CD4-positive, alpha-beta T cell treated with Interleukin-21 for 1 hour (primary cell): ENCODE data around the gene NUBP2.

Experiments
- DNase-seq: peaks from one replicate; pipeline ENCODE4 v3.0.0-alpha.2; 2020

Gene NUBP2

GRCh38 chr16:1759511-1759910 lies 23.2 kb upstream of the NUBP2 start:
- no peak for DNase-seq

- DNase-seq: no peak
Measured at GRCh38 chr16:1760911-1761310, 21.8 kb upstream of the NUBP2 start.

- DNase-seq: no peak
Measured at GRCh38 chr16:1761751-1762150, 21.0 kb upstream of the NUBP2 start.

GRCh38 chr16:1762196-1762878 lies 20.4 kb upstream of the NUBP2 start:
- no peak for DNase-seq

DNA sequence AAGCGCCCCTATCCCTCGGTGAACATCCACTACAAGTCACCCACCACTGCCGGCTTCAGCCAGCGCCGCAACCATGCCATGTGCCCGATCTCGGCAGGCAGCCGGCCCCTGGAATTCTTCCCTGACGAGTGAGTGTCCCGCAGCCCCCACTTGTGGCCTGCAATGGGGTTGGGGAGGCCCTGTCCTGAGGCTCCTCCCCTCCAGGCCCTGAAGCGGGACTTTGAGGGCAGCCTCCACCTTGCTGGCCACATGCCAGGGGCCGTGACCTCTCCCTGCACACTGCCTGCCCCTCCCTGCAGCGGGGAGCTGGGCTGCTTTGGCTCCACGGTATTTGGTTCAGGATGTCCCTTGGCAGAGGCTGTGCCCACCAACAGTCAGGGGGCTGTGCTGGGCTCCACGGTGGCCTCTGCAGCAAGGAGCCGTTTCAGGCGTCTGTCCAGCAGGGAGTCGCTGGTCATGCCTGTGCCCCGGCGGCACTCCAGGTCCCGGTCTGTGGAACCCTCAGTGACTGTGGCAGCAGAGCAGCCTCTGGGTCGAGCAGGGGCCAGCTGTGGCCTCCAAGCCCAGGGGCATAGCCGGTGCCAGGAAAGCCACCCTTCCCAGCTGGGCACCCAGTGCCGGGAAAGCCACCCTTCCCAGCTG lies 19.8 kb upstream of the NUBP2 start:
- no peak for DNase-seq

DNA sequence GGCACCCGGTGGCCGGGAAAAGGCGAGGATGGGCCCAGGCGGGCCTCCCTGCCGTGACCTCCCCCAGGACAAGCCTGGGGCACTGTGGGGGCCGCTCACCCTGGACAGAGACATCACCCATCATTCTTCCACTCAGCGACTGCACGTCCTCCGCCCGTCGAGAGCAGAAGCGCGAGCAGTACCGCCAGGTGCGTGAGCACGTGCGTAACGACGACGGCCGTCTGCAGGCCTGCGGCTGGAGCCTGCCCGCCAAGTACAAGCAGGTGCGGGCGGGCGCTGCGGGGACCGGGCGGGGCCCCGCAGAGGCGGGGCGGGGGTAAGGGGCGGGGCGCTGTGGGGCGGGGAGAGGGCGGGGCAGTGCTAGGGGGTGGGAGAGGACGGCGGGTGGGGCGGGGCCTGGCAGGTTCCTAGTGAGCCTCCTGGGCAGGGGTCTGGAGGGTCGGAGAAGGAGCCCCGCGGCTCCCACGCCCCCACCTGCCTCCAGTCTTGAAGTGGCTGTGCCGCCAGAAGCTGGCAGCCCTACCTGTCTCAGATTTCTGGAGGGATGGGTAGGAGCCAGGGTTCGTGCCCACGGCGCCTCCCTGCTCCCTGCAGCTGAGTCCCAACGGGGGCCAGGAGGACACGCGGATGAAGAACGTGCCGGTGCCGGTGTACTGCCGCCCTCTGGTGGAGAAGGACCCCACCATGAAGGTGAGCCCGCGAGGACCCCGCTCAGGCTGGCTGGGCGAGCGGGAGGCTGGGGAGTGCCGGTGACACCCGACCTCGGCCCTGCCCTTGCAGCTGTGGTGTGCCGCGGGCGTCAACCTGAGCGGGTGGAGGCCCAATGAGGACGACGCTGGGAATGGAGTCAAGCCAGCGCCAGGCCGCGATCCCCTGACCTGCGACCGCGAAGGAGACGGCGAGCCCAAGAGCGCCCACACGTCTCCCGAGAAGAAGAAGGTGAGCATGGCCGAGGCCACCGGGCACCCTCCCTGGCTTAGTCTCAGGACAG lies 18.9 kb upstream of the NUBP2 start:
- peak; percentile 8 for DNase-seq

DNA sequence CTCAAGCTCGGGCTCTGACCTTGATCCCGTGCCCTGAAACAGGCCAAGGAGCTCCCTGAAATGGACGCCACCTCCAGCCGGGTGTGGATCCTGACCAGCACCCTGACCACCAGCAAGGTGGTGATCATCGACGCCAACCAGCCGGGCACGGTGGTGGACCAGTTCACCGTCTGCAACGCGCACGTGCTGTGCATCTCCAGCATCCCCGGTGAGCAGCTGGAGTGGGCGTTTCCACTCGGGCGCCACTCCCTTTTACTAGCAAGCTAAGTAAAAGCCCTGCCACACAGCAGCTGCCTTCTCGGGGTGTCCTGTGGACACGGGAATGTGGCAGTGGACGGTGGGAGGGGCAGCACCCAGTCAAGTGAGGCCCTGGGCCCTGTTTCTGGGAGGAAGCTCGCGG lies 17.8 kb upstream of the NUBP2 start:
- no peak for DNase-seq

- no peak for DNase-seq
Measured at GRCh38 chr16:1765826-1766225, 16.9 kb upstream of the NUBP2 start.

GRCh38 chr16:1766231-1766630 lies 16.5 kb upstream of the NUBP2 start:
- DNase-seq: no peak

- no peak for DNase-seq
Measured at GRCh38 chr16:1766701-1767100, 16.1 kb upstream of the NUBP2 start.

DNA sequence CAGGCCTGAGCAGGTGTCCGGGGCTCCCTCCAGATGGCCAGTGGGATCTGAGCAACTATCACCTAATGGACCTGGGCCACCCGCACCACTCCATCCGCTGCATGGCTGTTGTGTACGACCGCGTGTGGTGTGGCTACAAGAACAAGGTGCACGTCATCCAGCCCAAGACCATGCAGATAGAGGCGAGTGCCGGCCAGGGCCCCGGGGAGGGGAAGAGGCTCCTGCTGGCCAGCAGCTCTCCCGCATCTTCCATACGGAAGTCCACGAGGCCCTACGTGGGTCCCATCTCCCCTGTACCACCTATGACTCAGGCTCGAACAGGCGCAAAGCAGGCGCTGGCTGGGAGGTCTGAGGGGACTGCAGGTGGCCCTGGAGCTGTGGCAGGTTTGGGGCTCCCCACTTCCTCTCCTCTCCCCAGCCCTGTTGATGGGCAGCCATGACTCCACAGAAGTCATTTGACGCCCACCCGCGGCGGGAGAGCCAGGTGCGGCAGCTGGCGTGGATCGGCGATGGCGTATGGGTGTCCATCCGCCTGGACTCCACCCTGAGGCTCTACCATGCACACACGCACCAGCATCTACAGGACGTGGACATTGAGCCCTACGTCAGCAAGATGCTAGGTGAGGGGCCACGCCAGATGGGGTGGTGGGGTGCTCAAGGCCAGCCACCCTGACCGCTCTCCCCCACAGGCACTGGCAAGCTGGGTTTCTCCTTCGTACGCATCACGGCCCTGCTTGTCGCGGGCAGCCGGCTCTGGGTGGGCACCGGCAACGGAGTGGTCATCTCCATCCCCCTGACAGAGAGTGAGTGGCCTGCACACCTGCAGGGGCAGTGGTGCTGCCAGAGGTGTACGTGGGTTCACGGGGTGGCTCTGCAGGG lies 15.4 kb upstream of the NUBP2 start:
- no peak for DNase-seq

DNA sequence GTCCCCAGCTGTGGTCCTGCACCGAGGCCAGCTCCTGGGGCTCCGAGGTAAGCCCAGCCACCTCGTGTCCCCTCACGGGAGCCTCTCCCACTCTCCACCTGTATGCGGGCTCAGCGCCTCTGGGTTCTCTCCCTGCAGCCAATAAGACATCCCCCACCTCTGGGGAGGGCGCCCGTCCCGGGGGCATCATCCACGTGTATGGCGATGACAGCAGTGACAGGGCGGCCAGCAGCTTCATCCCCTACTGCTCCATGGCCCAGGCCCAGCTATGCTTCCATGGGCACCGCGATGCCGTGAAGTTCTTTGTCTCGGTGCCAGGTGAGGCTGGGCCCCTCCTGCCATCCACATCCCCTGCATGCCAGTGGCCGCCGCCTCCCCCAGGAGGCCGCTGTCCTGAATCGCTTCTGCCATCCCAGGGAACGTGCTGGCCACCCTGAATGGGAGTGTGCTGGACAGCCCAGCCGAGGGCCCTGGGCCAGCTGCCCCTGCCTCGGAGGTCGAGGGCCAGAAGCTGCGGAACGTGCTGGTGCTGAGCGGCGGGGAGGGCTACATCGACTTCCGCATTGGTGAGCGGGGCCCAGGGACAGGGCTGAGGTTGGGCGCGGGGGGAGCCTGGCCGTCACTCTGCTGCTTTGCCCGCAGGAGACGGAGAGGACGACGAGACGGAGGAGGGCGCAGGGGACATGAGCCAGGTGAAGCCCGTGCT lies 14.5 kb upstream of the NUBP2 start:
- DNase-seq: no peak

DNA sequence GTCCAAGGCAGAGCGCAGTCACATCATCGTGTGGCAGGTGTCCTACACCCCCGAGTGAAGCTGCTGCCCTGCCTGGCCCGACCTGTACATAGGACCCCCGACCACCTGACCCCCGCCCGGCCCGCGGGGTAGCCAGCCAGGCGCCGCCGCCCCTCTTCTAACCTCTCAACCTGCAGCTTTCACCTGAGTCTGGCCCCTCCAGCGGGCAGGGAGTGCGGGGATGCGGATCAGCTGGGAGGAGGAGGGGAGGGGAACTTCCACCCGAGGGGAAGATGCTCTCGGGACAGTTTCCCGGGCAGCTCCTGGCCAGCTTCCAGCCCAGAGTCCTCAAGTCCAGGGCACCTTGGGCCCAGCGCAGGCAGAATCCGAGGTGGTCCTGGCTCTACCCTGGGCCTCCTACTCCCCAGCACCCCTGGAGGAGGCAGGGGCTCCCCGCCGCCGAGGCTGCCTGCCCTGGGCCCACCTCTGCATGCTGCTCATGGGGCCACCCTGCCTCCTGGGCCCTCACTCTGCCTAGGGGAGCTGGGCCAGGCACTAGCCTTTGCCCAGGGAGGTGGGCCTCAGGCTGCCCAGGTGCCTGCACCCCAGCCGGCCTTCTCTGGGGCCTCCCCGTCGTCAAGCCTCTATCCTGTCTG lies 13.9 kb upstream of the NUBP2 start:
- DNase-seq: no peak

DNA sequence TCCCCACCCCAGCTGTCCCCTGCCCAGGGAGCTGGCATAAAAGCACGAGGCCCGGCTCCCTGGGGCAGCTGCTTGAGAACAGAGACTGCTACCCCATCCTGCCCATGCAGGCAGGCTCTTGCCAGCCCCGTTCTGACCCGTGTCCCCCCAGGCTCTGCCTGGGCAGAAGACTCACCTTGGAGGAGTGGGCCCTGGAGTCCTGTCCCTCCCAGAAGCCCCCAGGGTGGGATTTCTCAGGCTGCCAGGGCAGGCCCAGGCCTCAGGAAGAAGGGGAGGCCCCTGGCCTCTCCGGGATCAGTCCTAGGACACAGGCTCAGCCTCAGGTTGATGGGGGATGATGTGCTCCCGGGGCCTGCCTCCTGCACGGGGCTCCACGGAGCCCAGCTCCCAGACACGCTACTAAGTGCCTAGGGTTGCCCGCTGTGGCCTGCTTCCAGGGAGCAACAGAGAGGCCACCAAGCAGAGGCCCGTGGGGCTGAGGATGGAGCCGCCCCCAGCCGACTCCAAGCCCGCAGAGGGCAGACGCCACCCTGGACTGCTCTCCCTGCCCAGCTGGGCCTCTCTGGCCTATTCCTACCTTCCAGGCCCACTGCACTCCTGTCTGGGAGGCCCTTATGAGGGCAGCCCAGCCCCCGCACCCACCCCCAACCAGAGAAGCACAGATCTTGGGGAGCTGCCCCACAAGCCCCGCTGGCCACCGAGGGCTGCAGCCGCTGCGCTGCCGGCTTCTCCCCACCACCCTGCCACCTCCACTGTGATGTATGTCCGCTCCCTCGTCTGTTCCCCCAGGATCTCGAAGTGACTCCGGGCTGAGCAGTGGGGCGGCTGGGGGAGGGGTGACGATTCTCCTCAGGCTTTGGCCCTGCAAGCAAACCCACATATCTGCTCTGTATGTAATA lies 13.1 kb upstream of the NUBP2 start:
- no peak for DNase-seq

DNA sequence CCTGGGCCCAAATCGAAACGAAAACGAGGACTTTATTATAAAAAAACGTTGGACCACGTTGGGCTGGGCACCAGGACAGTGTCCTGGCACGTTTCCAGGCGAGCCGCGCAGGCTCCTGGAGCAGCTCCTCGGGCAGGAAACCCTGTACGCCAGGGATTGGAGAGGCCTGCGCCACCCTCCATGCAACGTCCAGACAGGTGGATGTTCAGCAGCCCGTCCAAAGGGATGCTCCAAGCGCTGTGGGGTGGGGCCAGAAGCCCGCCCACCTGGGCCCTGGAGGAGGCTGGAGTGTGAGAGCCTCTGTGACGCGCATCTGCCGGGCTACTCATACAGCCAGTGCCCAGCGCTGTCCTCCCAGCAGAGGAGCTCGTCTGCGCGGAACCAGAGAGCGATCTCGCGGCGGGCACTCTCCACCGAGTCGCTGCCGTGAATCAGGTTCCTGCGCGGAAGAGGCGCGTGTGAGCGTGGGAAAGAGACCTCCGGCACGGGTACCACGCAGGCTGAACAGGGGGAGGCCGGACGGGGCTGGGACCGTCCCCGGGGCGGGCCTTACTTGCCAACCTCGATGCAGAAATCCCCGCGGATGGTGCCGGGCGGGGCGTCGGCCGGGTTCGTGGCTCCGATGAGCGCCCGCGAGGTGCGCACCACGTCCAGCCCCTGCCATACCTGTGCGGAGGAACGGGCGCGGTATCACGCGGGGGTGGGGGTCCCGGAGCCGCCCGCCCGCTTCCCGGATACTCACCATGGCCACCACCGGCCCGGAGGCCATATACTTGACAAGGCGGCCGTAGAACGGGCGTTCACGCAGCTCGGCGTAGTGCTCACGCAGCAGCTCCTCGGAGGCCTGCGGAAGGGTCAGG lies 12.2 kb upstream of the NUBP2 start:
- DNase-seq: peak; percentile 63

DNA sequence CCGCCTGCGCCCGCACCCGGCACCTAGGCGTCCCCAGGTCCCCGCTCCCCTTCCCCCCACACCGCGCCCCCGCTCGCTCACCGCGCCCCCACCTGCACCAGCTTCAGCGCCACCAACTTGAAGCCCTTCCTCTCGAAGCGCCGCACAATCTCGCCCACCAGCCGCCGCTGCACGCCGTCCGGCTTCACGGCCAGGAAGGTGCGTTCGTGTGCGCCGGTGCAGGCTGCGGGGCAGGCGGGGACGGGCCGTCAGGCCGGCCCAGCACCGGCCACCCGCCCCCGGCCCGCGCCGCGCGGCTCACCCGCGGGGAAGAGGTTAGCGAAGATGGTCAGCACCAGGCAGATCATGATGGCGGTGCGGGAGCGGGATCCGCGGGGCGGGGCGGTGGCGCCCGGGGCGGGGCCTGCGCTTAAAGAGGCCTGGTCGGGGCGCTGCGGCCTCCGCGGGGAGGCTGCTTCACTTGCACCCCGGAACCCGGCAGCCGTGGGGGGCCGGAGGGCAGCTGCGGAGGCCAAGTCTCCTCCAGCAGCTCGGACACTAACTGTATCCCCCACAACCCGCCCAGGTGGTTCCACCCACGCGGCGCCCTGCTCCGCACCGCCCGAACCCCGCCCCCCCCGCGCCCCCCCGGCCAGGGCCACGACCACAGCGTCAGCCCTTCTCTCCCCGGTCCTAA lies 11.4 kb upstream of the NUBP2 start, which contains the start of gene NME3:
Gene NME3, minus strand, starts transcription at position 356 of the 676 bp plus-strand sequence. Its CDS starts 9 bp downstream, at position 347.
- DNase-seq: peak; percentile 76

DNA sequence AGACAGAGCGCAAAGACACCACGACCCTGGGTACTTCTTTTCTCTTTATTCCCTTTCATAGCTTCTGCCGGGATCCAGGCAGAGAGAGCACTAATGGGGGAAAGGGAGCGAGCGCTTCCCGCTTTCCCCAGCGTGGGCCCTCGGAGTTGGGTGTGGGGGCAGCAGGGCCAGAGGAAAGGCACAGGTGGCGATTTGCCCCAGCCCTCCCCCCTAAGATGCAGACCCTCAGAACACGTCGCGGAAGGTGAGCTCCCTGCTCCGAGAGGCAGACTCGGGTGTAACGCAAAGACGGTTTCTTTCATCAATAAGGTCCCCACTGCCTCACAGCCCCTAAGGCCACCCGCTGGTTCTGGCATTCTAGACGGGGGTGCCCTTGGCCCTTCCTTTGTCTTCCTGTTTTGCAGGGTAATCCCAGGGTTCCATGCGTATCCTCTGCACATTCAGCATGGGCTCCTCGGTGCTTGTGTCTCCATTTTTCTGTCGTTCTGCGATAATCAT lies 10.8 kb upstream of the NUBP2 start:
- no peak for DNase-seq

- DNase-seq: peak; percentile 37
Measured at GRCh38 chr16:1772362-1772907, 10.3 kb upstream of the NUBP2 start, which contains the start of gene EME2. TSS of gene EME2 (plus strand) at chr16:1772810. CDS start at chr16:1773228, 418 bp downstream.
